ENCODE data around the gene TMEM92.
"Not testable (repeated sequence)": the region's sequence is repeated elsewhere in the genome, so short reads cannot be mapped to it uniquely, and the experiment has no call there.

Gene TMEM92

GRCh38 chr17:50276588-50277356 lies 2.5 kb downstream of the TMEM92 start:
- DNase-seq = no peak

DNA sequence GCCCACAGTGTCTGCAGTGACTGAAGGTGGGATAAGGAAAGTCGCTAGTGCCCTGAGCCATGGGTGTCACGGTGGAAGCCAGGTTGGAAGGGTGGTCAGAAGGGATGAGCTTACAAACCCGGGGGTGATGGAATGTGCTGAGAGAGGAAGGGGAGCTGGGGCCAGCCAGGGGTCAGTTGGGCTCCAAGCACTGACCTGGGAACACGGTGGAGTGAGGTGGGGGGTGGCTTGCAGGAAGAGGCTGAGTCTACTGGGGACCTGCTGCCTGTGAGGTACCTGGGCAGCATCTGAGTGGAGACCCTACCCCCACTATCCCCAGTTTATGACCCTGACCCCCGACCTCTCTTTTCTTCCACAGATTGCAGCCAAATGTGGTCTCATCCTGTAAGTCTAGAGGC lies 3.1 kb downstream of the TMEM92 start:
- no peak for DNase-seq

DNA sequence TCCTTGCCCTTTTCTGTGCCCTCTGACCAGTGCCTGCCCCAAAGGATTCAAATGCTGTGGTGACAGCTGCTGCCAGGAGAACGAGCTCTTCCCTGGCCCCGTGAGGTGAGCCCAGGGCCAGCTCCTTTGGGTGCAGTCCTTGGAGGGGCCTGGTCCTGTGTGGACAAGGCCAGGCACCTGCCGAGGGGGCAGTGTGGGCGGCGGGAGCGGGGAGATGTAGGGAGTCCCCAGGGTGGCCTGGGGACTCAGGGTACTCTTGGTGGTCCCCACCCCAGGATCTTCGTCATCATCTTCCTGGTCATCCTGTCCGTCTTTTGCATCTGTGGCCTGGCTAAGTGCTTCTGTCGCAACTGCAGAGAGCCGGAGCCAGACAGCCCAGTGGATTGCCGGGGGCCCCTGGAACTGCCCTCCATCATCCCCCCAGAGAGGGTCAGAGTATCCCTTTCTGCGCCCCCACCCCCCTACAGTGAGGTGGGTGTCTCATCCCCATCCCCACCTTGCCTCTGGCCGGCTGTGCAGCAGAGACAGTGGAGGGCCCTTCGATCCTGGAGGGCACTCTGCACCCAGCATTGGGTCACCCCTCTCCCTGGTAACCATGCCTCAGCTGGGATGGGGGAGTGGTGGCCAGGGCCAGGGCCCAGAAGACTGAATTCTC lies 4.4 kb downstream of the TMEM92 start:
- DNase-seq = no peak

DNA sequence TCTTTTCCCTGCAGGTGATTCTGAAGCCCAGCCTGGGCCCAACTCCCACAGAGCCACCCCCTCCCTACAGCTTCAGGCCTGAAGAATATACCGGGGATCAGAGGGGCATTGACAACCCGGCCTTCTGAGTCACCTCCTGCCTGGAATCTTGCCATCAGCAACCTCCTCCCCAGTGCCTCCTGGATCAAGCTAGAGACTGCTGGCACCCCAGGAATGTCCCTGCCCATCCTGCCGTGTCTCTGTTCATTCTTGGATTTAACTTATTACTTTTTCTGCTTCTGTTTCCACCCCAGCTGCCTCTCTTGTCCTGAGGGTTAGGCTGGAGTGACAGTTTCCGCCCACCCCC lies 4.9 kb downstream of the TMEM92 start:
- DNase-seq = no peak

GRCh38 chr17:50279639-50280038 lies 5.4 kb downstream of the TMEM92 start:
- no peak for DNase-seq

DNA sequence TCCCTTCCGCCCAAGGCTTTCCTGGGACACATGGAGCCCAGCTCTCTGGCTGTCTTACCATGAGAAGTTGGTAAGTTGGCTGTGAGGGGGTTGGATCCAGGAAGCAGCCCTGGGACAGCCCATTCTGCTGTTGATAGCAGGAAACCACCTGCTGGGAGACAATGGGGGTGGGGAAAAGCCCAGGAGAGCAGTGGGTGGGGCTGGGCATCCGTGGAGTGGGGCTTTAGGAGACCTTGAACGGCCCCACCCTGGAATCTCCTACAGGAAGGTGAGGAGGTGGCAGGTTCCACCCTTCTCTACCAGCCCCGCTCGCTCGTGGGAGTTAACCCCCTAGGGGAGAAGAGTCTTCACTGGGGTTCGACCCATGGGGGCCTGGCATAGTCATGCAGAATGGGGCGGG lies 5.8 kb downstream of the TMEM92 start:
- DNase-seq = no peak

GRCh38 chr17:50280801-50281441 lies 6.7 kb downstream of the TMEM92 start:
- DNase-seq = no peak

DNA sequence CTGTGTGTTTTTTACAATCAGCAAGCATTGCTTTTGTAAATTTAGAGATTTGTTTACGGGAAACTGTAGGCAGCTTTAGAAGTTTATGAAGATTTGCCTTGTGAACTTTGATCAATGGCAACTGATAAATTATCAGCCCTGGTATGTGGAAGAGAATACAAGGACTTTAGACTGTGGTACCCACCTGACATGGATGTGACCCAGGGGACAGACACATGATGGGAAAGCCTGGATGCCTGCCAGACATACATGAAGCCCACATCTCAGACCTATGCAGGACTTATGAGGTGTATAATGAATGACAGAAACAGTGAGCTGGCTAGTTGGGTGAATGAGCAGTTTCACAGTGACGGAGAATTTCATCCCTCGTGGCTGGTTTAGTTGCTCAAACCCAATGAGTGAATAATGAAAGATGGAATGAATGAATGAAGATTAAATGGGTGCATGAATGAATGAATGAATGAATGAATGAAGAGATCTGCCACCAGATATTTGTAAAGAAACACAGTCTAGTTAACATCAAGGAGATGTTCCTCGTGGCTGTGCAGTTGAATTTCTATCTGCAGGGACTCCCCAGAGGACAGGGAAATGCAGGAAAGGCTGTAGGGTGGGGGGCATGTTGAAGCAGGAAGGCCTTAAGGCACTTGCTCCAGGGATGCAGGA lies 7.6 kb downstream of the TMEM92 start:
- DNase-seq = no peak

DNA sequence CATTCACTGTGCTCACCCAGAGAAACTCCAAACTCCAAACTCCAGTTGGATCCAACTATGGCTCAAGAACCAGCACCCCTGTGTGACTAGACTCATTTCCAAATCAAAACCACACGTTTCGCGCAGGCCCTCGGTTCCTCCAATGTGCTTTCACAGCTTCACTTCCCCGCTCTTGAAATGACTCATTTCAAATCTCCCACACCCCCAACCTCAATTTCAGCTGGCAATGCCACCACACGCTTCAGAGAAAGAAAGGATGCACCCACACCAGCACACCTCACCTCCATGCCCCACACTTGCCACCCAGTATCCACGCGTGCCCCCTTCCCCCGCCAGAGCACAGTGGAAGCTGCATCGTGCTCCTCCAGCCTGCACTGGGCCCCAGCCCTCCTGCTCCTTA lies 9.0 kb downstream of the TMEM92 start:
- DNase-seq = no peak

GRCh38 chr17:50283714-50284113 lies 9.4 kb downstream of the TMEM92 start:
- DNase-seq = no peak

- DNase-seq = no peak
These were observed 11.7 kb downstream of the TMEM92 start for GRCh38 chr17:50285941-50286340.

- not testable (repeated sequence) for DNase-seq
These were observed 13.0 kb downstream of the TMEM92 start for GRCh38 chr17:50287302-50287701.

DNA sequence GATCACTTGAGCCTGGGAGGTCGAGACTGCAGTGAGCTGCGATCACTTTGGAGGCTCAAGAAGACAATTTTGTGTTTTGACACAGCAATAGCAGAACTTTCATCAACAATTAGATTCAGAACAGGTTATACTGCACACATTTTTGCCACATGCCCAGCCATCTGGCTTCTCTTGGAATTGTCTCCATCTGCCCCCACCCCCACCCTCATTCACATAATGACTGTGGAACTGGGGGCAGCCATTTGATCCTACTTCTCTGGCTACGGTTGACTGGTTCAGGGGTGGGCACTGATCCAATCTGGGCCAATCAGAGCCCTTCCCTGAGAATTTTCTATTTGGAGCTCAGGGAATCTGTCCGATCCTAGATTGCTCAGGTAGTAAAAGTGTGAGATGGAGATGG lies 14.0 kb downstream of the TMEM92 start:
- DNase-seq = no peak

- DNase-seq = no peak
These were observed 15.0 kb downstream of the TMEM92 start for GRCh38 chr17:50289278-50289677.

DNA sequence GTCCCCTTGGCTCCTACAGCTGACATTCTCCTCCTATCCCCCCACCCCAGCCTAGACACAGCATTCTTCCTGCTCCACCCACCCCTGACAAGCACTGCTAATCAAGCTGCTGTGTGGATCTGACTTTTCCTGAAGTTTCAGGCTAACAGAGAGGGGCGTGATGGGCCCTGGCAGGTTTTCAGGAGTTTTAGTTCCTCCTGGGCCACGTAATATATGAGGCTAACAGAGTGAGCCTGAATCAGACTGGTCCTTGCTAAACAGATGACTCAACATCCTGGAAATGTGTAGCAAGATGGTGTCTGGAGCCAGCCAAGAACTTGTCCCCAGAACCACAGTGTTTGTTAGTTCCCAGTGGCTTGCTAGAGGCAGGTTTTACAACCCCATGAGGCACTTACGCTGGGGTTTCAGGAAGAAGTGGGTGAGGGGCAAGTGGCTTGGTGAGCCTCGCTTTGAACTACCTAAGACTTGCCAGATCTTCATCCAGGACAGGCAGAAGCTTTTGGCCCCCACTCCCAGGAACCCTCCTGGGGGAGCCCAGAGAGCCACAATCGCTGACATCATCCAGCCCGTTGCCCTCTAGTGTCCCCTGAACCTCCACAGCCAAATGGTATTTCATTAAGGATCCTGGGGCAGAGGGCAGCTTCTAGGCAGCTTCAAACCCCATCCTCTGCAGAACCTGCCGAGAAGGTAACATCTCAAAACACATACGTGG lies 15.9 kb downstream of the TMEM92 start:
- DNase-seq = peak; percentile 87

GRCh38 chr17:50290933-50291332 lies 16.7 kb downstream of the TMEM92 start:
- DNase-seq = no peak

DNA sequence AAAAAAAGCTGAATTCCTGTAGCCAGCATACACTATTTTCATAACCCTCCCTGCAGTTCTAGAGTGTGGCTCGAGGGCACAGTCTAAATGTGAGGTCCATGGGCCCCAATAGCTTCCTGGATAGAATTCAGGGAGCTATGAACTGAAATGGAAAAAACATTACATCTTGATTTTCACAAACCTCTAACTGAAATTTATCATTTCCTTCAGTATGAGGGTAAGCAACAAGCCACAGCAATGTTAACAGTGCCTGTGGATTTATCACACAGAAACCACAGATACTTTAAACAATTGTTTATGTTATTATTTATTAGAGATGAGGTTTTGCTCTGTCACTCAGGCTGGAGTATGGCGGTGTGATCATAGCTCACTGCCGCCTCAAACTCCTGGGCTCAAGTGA lies 18.2 kb downstream of the TMEM92 start:
- no peak for DNase-seq

DNA sequence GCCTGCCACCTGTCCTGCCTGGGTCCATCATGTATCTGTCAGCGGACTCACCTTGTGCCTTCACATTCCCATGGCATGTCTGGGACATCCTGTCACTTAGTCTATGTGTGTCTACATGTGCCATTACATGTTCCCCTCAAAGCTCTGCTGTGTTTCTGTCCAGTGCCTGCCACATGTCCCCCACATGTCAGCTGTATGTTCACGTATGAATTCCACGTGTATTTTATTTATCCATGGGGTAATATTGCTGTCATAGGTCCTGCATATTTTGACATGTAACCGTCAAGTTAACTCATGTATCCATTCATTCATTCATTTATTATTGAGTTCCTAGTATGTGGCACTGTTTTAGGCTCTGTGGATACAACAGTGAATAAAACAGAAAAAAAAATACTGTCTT lies 20.8 kb downstream of the TMEM92 start:
- DNase-seq = no peak

- DNase-seq = peak; percentile 81
These were observed 23.2 kb downstream of the TMEM92 start for GRCh38 chr17:50297407-50297865.

DNA sequence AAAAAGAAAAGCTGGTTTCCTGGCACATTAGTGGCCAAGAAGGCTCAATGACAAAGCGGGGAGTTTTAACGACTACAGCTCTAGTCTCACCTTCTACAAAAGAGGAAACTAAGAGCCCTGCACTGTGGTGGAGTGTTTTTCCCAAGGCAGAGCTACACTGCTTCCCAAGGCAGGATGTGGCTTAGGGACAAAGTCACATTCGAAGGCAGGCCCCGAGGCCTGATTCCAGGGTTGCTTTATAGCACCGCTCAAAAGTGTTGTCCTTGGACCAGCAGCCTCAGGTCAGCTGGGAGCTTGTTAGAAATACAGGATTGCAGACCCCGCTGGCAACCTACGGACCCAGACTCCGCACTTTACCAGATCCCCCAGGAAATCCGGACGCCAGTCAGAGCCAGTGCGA lies 23.8 kb downstream of the TMEM92 start:
- DNase-seq = no peak

DNA sequence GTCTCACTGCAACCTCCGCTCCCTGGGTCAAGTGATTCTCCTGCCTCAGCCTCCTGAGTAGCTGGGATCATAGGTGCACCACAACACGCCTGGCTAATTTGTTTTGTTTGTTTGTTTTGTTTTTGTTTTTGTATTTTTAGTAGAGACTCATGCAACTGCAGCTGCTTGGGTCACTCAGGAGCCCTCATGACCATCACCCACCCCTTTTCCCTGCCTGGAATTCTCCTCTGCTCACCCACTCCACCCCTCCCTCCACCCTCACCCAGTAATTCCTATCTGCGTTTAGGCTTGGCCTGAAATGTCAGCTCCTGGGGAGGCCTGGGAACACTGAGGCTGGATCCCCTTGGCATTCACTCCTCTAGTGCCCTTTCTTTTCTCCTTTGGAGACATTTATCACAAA lies 25.5 kb downstream of the TMEM92 start:
- DNase-seq = no peak

DNA sequence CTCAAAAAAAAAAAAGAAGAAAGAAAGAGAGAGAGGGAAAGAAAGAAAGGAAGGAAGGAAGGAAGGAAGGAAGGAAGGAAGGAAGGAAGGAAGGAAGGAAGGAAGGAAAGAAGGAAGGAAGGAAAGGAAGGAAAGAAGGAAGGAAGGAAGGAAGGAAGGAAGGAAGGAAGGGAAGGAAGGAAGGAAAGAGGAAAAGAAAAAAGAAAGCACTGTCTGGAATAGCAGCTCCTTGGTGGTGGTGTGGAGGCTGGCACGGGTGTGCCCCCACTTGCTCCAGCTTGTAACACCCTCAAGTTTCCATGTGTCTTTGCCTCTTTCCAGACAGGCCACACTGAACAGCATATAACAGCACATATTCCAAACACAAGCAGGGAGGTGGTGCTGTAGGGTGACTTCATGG lies 26.6 kb downstream of the TMEM92 start:
- not testable (repeated sequence) for DNase-seq
